ENCODE results near the gene EPB41L3.

EPB41L3 gene

GRCh38 chr18:5422626-5423025 lies 121.2 kb downstream of the EPB41L3 start:
- no peak overlapping the region for H3K4me3 ChIP-seq (ENCODE audit: low read depth, low read length, poor library complexity, severe bottlenecking)
- H3K27me3 ChIP-seq (ENCODE audit: insufficient read depth, low read length), result 0 out of 2 replicates have a peak, but pooled peaks cover 8% of the 10 kb centered on the region
- no peaks in the 10 kb centered on the region for H4K20me1 ChIP-seq (ENCODE audit: insufficient read depth, low read length)
- no peak overlapping the region for H3K9ac ChIP-seq (ENCODE audit: low read length)
- H3K27ac ChIP-seq (ENCODE audit: low read depth, low read length, poor library complexity, severe bottlenecking), result no peak overlapping the region
- no peak overlapping the region for H3K4me2 ChIP-seq (ENCODE audit: low read length)
- no peaks in the 10 kb centered on the region for H3K36me3 ChIP-seq (ENCODE audit: insufficient read depth, low read length)
- H3K79me2 ChIP-seq (ENCODE audit: insufficient read depth, low read length), result no peaks in the 10 kb centered on the region
- no peaks in the 10 kb centered on the region for H3F3A ChIP-seq (ENCODE audit: insufficient read depth, low read length)
- no peak for TF ChIP-seq CTCF (IDR thresholded peaks at IDR 0.05; ENCODE audit: low read length)
- TF ChIP-seq EZH2 (IDR thresholded peaks at IDR 0.05; ENCODE audit: borderline replicate concordance, low read length), result no peak
- no peak overlapping the region for H2AFZ ChIP-seq (ENCODE audit: low read length)
- H3K4me1 ChIP-seq (ENCODE audit: insufficient read depth, low read length, severe bottlenecking), result no peaks in the 10 kb centered on the region
- H3K9me2 ChIP-seq (ENCODE audit: low read depth, low read length), result no peaks in the 10 kb centered on the region
- no peaks in the 10 kb centered on the region for H3K9me3 ChIP-seq (ENCODE audit: low read length)

GRCh38 chr18:5421981-5422380 lies 121.8 kb downstream of the EPB41L3 start:
- Histone ChIP-seq H3K9me2 (ENCODE audit: low read depth, low read length) (no peaks in the 10 kb centered on the region), H4K20me1 (ENCODE audit: insufficient read depth, low read length) (no peaks in the 10 kb centered on the region), H3K27ac (ENCODE audit: low read depth, low read length, poor library complexity, severe bottlenecking) (no peak overlapping the region), H2AFZ (ENCODE audit: low read length) (no peak overlapping the region), H3K9ac (ENCODE audit: low read length) (no peak overlapping the region), H3K4me2 (ENCODE audit: low read length) (no peak overlapping the region), H3K4me3 (ENCODE audit: low read depth, low read length, poor library complexity, severe bottlenecking) (no peak overlapping the region), H3F3A (ENCODE audit: insufficient read depth, low read length) (no peaks in the 10 kb centered on the region), H3K4me1 (ENCODE audit: insufficient read depth, low read length, severe bottlenecking) (no peaks in the 10 kb centered on the region), H3K79me2 (ENCODE audit: insufficient read depth, low read length) (no peaks in the 10 kb centered on the region), H3K9me3 (ENCODE audit: low read length) (no peaks in the 10 kb centered on the region), H3K36me3 (ENCODE audit: insufficient read depth, low read length) (no peaks in the 10 kb centered on the region), H3K27me3 (ENCODE audit: insufficient read depth, low read length) (0 out of 2 replicates have a peak, but pooled peaks cover 8% of the 10 kb centered on the region)
- TF ChIP-seq CTCF (IDR thresholded peaks at IDR 0.05; ENCODE audit: low read length) (no peak), EZH2 (IDR thresholded peaks at IDR 0.05; ENCODE audit: borderline replicate concordance, low read length) (no peak)

- Histone ChIP-seq H2AFZ (ENCODE audit: low read length) (no peak overlapping the region), H3K36me3 (ENCODE audit: insufficient read depth, low read length) (no peaks in the 10 kb centered on the region), H3K27me3 (ENCODE audit: insufficient read depth, low read length) (0 out of 2 replicates have a peak, but pooled peaks cover 8% of the 10 kb centered on the region), H3K4me1 (ENCODE audit: insufficient read depth, low read length, severe bottlenecking) (no peaks in the 10 kb centered on the region), H3F3A (ENCODE audit: insufficient read depth, low read length) (no peaks in the 10 kb centered on the region), H3K9ac (ENCODE audit: low read length) (no peak overlapping the region), H3K9me3 (ENCODE audit: low read length) (no peaks in the 10 kb centered on the region), H3K4me3 (ENCODE audit: low read depth, low read length, poor library complexity, severe bottlenecking) (no peak overlapping the region), H3K4me2 (ENCODE audit: low read length) (no peak overlapping the region), H4K20me1 (ENCODE audit: insufficient read depth, low read length) (no peaks in the 10 kb centered on the region), H3K9me2 (ENCODE audit: low read depth, low read length) (no peaks in the 10 kb centered on the region), H3K79me2 (ENCODE audit: insufficient read depth, low read length) (no peaks in the 10 kb centered on the region), H3K27ac (ENCODE audit: low read depth, low read length, poor library complexity, severe bottlenecking) (no peak overlapping the region)
- TF ChIP-seq CTCF (IDR thresholded peaks at IDR 0.05; ENCODE audit: low read length) (no peak), EZH2 (IDR thresholded peaks at IDR 0.05; ENCODE audit: borderline replicate concordance, low read length) (no peak)
Measured at GRCh38 chr18:5420906-5421305, 122.9 kb downstream of the EPB41L3 start.

Data from OCI-LY1 (cell line).